ENCODE data around the gene NIT1. TPM values are rescaled to one million over a fixed set of nuclear protein-coding genes. Genes with fewer than 3 reads are reported as not detected.

NIT1 gene
- total and polyA plus RNA-seq, 8 donors: 38.7 to 44.6 (median 41.2) TPM

- intact Hi-C loops (cut with DNase I): no loop called here
- H3K27me3 ChIP-seq: no peaks in the 10 kb centered on the region
These were observed 15.4 kb downstream of the NIT1 start for GRCh38 chr1:161133220-161133740.

GRCh38 chr1:161137881-161138280 is 20.0 kb downstream of the NIT1 start:
- Histone ChIP-seq H3K36me3 (no peaks in the 10 kb centered on the region), H3K27me3 (no peaks in the 10 kb centered on the region), H3K4me1 (peaks cover 3 to 34% of the 10 kb centered on the region in 2 donors), H3K27ac (no peak overlapping the region), H3K4me3 (no peak overlapping the region), H3K9me3 (no peaks in the 10 kb centered on the region)
- DNase-seq (no peak), ATAC-seq (no peak)
- intact Hi-C loops (cut with DNase I): no loop called here
- no peak for TF ChIP-seq CTCF (IDR thresholded peaks at IDR 0.05)

More at GRCh38 chr1:161133220-161133740, 15.4 kb downstream of the NIT1 start:
- DNase-seq: no peak
- Histone ChIP-seq H3K4me3 (peak overlapping the region; percentile 58 to 68), H3K4me1 (peaks cover 8 to 64% of the 10 kb centered on the region in 2 donors), H3K36me3 (peaks cover 0 to 12% of the 10 kb centered on the region in 2 donors), H3K27ac (peak overlapping the region; percentile 95 to 97), H3K9me3 (no peaks in the 10 kb centered on the region)
- ATAC-seq: no peak
- no peak for TF ChIP-seq CTCF (IDR thresholded peaks at IDR 0.05)

- H3K27ac ChIP-seq: peak overlapping the region in 1 of 2 donors; percentile 24
These were observed 20.5 kb downstream of the NIT1 start for GRCh38 chr1:161138431-161138830.

GRCh38 chr1:161139766-161140165 is 21.9 kb downstream of the NIT1 start:
- Histone ChIP-seq H3K4me1 (peaks cover 0 to 21% of the 10 kb centered on the region in 2 donors), H3K36me3 (no peaks in the 10 kb centered on the region), H3K9me3 (no peaks in the 10 kb centered on the region), H3K27ac (no peak overlapping the region), H3K27me3 (no peaks in the 10 kb centered on the region), H3K4me3 (no peak overlapping the region)
- intact Hi-C loops (cut with DNase I): no loop called here
- peak; percentile 24 to 42 for TF ChIP-seq CTCF (IDR thresholded peaks at IDR 0.05)
- DNase-seq: peak in 1 of 4 donors; percentile 54
- peak; percentile 71 for ATAC-seq

More at GRCh38 chr1:161138431-161138830, 20.5 kb downstream of the NIT1 start:
- intact Hi-C loops (cut with DNase I): no loop called here
- TF ChIP-seq CTCF (IDR thresholded peaks at IDR 0.05): no peak
- Histone ChIP-seq H3K27me3 (no peaks in the 10 kb centered on the region), H3K4me1 (peaks cover 3 to 32% of the 10 kb centered on the region in 2 donors), H3K36me3 (no peaks in the 10 kb centered on the region), H3K4me3 (no peak overlapping the region), H3K9me3 (no peaks in the 10 kb centered on the region)
- DNase-seq: no peak
- no peak for ATAC-seq

- ATAC-seq (no peak), DNase-seq (no peak)
- TF ChIP-seq CTCF (IDR thresholded peaks at IDR 0.05): no peak
- intact Hi-C loops (cut with DNase I): no loop called here
- H3K9me3 ChIP-seq: no peaks in the 10 kb centered on the region
- H3K36me3 ChIP-seq: no peaks in the 10 kb centered on the region
- H3K4me1 ChIP-seq: peaks cover 0 to 17% of the 10 kb centered on the region in 2 donors
- H3K4me3 ChIP-seq: no peak overlapping the region
- H3K27me3 ChIP-seq: no peaks in the 10 kb centered on the region
- no peak overlapping the region for H3K27ac ChIP-seq
These were observed 23.0 kb downstream of the NIT1 start for GRCh38 chr1:161140755-161141400.
